ENCODE data around the gene BMAL1.
A peak's percentile ranks its signal among the peaks of the same experiment; 100 is the strongest.

Gene BMAL1

DNA sequence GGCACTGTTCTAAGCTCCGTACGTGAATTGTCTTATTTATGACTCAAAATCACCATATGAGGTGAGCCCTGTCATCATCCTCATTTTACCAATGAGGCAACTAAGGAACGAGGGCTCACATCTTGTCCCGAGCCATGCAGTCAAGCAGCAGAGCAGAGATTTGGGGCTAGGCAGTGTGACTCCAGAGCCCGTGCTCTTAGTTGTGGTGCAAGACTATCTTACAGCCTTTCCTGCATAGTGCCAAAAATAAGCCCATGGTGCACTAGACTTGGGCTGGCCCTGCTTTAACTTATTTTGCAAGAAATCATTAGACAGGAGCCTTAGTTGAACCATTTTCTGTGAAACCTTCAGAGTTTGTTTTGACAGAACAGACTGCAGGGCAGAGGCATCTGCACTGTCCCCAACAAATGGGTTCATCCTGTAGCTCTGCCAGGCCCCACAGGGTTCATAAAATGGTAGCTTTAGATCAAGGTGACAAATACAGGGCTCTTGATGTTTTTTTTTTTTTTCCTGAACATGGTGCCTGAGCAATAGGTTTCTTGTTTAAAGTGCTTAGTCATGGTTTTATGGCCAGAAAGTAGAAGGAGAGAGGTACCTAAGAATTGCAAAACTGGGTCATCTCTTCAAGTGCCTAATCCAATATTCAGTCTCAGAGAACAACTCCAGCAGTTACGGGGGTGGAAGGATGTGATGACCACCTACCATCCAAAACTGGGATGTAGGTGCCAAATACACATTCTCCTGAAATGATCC, 56.6 kb downstream of the BMAL1 start:
- ATAC-seq, result no peak
- no peak for TF ChIP-seq TCF4 (CRISPR knock-in tag; IDR thresholded peaks at IDR 0.05; ENCODE audit: borderline replicate concordance)

GRCh38 chr11:13335319-13335718, 57.7 kb downstream of the BMAL1 start:
- peak; percentile 50 for ATAC-seq

GRCh38 chr11:13336246-13336878, 58.8 kb downstream of the BMAL1 start:
- ATAC-seq, result no peak
- no peak for TF ChIP-seq TCF4 (CRISPR knock-in tag; IDR thresholded peaks at IDR 0.05; ENCODE audit: borderline replicate concordance)
- TF ChIP-seq GLIS3 (CRISPR knock-in tag; IDR thresholded peaks at IDR 0.05), result no peak
- TF ChIP-seq ZNF8 (CRISPR knock-in tag; IDR thresholded peaks at IDR 0.05), result no peak
- no peak for TF ChIP-seq CSDC2 (CRISPR knock-in tag; IDR thresholded peaks at IDR 0.05)
- no peak for TF ChIP-seq RARB (CRISPR knock-in tag; IDR thresholded peaks at IDR 0.05)
- TF ChIP-seq ESRRG (CRISPR knock-in tag; IDR thresholded peaks at IDR 0.05), result no peak
- TF ChIP-seq, protein P1, sequence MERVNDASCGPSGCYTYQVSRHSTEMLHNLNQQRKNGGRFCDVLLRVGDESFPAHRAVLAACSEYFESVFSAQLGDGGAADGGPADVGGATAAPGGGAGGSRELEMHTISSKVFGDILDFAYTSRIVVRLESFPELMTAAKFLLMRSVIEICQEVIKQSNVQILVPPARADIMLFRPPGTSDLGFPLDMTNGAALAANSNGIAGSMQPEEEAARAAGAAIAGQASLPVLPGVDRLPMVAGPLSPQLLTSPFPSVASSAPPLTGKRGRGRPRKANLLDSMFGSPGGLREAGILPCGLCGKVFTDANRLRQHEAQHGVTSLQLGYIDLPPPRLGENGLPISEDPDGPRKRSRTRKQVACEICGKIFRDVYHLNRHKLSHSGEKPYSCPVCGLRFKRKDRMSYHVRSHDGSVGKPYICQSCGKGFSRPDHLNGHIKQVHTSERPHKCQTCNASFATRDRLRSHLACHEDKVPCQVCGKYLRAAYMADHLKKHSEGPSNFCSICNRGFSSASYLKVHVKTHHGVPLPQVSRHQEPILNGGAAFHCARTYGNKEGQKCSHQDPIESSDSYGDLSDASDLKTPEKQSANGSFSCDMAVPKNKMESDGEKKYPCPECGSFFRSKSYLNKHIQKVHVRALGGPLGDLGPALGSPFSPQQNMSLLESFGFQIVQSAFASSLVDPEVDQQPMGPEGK (CRISPR knock-in tag; IDR thresholded peaks at IDR 0.05; ENCODE audit: borderline replicate concordance), result no peak
- no peak for TF ChIP-seq ZC3H10 (CRISPR knock-in tag; IDR thresholded peaks at IDR 0.05)
- no peak for TF ChIP-seq ISL1 (CRISPR knock-in tag; IDR thresholded peaks at IDR 0.05)
- TF ChIP-seq ZFP30 (CRISPR knock-in tag; IDR thresholded peaks at IDR 0.05), result no peak
- no peak for TF ChIP-seq SNAI2 (CRISPR knock-in tag; IDR thresholded peaks at IDR 0.05)
- TF ChIP-seq ARNTL (CRISPR knock-in tag; IDR thresholded peaks at IDR 0.05; ENCODE audit: borderline replicate concordance, low read depth), result no peak
- no peak for TF ChIP-seq CSRNP3 (CRISPR knock-in tag; IDR thresholded peaks at IDR 0.05)
- TF ChIP-seq TOX (CRISPR knock-in tag; IDR thresholded peaks at IDR 0.05; ENCODE audit: borderline replicate concordance), result no peak
- TF ChIP-seq, protein P2, sequence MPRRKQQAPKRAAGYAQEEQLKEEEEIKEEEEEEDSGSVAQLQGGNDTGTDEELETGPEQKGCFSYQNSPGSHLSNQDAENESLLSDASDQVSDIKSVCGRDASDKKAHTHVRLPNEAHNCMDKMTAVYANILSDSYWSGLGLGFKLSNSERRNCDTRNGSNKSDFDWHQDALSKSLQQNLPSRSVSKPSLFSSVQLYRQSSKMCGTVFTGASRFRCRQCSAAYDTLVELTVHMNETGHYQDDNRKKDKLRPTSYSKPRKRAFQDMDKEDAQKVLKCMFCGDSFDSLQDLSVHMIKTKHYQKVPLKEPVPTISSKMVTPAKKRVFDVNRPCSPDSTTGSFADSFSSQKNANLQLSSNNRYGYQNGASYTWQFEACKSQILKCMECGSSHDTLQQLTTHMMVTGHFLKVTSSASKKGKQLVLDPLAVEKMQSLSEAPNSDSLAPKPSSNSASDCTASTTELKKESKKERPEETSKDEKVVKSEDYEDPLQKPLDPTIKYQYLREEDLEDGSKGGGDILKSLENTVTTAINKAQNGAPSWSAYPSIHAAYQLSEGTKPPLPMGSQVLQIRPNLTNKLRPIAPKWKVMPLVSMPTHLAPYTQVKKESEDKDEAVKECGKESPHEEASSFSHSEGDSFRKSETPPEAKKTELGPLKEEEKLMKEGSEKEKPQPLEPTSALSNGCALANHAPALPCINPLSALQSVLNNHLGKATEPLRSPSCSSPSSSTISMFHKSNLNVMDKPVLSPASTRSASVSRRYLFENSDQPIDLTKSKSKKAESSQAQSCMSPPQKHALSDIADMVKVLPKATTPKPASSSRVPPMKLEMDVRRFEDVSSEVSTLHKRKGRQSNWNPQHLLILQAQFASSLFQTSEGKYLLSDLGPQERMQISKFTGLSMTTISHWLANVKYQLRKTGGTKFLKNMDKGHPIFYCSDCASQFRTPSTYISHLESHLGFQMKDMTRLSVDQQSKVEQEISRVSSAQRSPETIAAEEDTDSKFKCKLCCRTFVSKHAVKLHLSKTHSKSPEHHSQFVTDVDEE (CRISPR knock-in tag; IDR thresholded peaks at IDR 0.05), result no peak

More at GRCh38 chr11:13335319-13335718, 57.7 kb downstream of the BMAL1 start:
- TF ChIP-seq CSDC2 (CRISPR knock-in tag; IDR thresholded peaks at IDR 0.05) (no peak), ZNF565 (CRISPR knock-in tag; conservative IDR thresholded peaks at IDR 0.05; ENCODE audit: low read depth) (no peak), PPARA (CRISPR knock-in tag; IDR thresholded peaks at IDR 0.05; ENCODE audit: borderline replicate concordance) (no peak), ARNTL (CRISPR knock-in tag; IDR thresholded peaks at IDR 0.05; ENCODE audit: borderline replicate concordance, low read depth) (no peak), BACH2 (CRISPR knock-in tag; IDR thresholded peaks at IDR 0.05; ENCODE audit: borderline replicate concordance) (no peak), CREB5 (CRISPR knock-in tag; IDR thresholded peaks at IDR 0.05; ENCODE audit: low read depth) (no peak), ZFP30 (CRISPR knock-in tag; IDR thresholded peaks at IDR 0.05) (no peak)

GRCh38 chr11:13338019-13338426, 60.4 kb downstream of the BMAL1 start:
- peak; percentile 55 for ATAC-seq
- no peak for TF ChIP-seq ISL1 (CRISPR knock-in tag; IDR thresholded peaks at IDR 0.05)
- no peak for TF ChIP-seq ZFP30 (CRISPR knock-in tag; IDR thresholded peaks at IDR 0.05)
- TF ChIP-seq ZC3H10 (CRISPR knock-in tag; IDR thresholded peaks at IDR 0.05), result no peak
- TF ChIP-seq CSRNP3 (CRISPR knock-in tag; IDR thresholded peaks at IDR 0.05), result no peak
- no peak for TF ChIP-seq TCF4 (CRISPR knock-in tag; IDR thresholded peaks at IDR 0.05; ENCODE audit: borderline replicate concordance)
- TF ChIP-seq, protein P1 (CRISPR knock-in tag; IDR thresholded peaks at IDR 0.05; ENCODE audit: borderline replicate concordance), result no peak
- no peak for TF ChIP-seq CREB5 (CRISPR knock-in tag; IDR thresholded peaks at IDR 0.05; ENCODE audit: low read depth)
- no peak for TF ChIP-seq ZFP3 (CRISPR knock-in tag; IDR thresholded peaks at IDR 0.05)
- no peak for TF ChIP-seq ZNF8 (CRISPR knock-in tag; IDR thresholded peaks at IDR 0.05)
